Panc1 (cell line): ENCODE results near the gene NOS1AP.

Experiments used
- POLR2AphosphoS5 ChIP-seq: IDR thresholded peaks from 2 replicates; pipeline ENCODE4 v1.6.1; 2012; ENCODE audit warnings: mild to moderate bottlenecking, low read depth, low read length, moderate library complexity
- SIN3A ChIP-seq: IDR thresholded peaks from 2 replicates; pipeline ENCODE4 v1.6.1; 2012; ENCODE audit warnings: low read depth, mild to moderate bottlenecking, low read length, moderate library complexity, borderline replicate concordance; ENCODE audit not compliant: insufficient read depth
- TF ChIP-seq, protein P1 (sequence below): fragments of 450-650 bp; IDR thresholded peaks from 2 replicates; pipeline ENCODE4 v1.5.1; 2017; ENCODE audit warnings: mild to moderate bottlenecking
- TF ChIP-seq, protein P2 (sequence below), 2 experiments: IDR thresholded peaks; 2 replicates each; pipeline ENCODE4 v1.6.1; 2011 to 2012; ENCODE audit warnings: low read depth in 2 of 2, control low read depth in 1 of 2, low read length in 1 of 2, mild to moderate bottlenecking in 1 of 2, moderate library complexity in 1 of 2; ENCODE audit not compliant: insufficient read depth in 1 of 2

- no peak for TF ChIP-seq POLR2AphosphoS5
- TF ChIP-seq, protein P1, sequence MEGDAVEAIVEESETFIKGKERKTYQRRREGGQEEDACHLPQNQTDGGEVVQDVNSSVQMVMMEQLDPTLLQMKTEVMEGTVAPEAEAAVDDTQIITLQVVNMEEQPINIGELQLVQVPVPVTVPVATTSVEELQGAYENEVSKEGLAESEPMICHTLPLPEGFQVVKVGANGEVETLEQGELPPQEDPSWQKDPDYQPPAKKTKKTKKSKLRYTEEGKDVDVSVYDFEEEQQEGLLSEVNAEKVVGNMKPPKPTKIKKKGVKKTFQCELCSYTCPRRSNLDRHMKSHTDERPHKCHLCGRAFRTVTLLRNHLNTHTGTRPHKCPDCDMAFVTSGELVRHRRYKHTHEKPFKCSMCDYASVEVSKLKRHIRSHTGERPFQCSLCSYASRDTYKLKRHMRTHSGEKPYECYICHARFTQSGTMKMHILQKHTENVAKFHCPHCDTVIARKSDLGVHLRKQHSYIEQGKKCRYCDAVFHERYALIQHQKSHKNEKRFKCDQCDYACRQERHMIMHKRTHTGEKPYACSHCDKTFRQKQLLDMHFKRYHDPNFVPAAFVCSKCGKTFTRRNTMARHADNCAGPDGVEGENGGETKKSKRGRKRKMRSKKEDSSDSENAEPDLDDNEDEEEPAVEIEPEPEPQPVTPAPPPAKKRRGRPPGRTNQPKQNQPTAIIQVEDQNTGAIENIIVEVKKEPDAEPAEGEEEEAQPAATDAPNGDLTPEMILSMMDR, result no peak
- TF ChIP-seq, protein P2, sequence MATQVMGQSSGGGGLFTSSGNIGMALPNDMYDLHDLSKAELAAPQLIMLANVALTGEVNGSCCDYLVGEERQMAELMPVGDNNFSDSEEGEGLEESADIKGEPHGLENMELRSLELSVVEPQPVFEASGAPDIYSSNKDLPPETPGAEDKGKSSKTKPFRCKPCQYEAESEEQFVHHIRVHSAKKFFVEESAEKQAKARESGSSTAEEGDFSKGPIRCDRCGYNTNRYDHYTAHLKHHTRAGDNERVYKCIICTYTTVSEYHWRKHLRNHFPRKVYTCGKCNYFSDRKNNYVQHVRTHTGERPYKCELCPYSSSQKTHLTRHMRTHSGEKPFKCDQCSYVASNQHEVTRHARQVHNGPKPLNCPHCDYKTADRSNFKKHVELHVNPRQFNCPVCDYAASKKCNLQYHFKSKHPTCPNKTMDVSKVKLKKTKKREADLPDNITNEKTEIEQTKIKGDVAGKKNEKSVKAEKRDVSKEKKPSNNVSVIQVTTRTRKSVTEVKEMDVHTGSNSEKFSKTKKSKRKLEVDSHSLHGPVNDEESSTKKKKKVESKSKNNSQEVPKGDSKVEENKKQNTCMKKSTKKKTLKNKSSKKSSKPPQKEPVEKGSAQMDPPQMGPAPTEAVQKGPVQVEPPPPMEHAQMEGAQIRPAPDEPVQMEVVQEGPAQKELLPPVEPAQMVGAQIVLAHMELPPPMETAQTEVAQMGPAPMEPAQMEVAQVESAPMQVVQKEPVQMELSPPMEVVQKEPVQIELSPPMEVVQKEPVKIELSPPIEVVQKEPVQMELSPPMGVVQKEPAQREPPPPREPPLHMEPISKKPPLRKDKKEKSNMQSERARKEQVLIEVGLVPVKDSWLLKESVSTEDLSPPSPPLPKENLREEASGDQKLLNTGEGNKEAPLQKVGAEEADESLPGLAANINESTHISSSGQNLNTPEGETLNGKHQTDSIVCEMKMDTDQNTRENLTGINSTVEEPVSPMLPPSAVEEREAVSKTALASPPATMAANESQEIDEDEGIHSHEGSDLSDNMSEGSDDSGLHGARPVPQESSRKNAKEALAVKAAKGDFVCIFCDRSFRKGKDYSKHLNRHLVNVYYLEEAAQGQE (IDR thresholded peaks at IDR 0.05; ENCODE audit: insufficient read depth in 1 of 2, low read depth in 2 of 2, low read length in 1 of 2), result no peak
- no peak for TF ChIP-seq SIN3A
Measured at GRCh38 chr1:162383516-162383915, 314.0 kb downstream of the NOS1AP start.
